GM21529 (cell line): ENCODE measurements around the gene ZNF350.
"Not testable (repeated sequence)": the region's sequence is repeated elsewhere in the genome, so short reads cannot be mapped to it uniquely, and the experiment has no call there.

Experiments used
- ATAC-seq: cut with Tn5 transposase; IDR thresholded peaks from one replicate; pipeline ENCODE4 v1.9.1; 2021; ENCODE audit not compliant: unreplicated experiment

The ZNF350 gene

GRCh38 chr19:51975787-51976186 is 10.9 kb downstream of the ZNF350 start:
- not testable (repeated sequence) for ATAC-seq

- no peak for ATAC-seq
These were observed 15.0 kb downstream of the ZNF350 start for GRCh38 chr19:51971624-51972023.

GRCh38 chr19:51970718-51971117 is 15.9 kb downstream of the ZNF350 start:
- ATAC-seq = no peak

- ATAC-seq = no peak
These were observed 21.1 kb downstream of the ZNF350 start for GRCh38 chr19:51965583-51965982.

- not testable (repeated sequence) for ATAC-seq
These were observed 25.9 kb downstream of the ZNF350 start for GRCh38 chr19:51960621-51961233.

- ATAC-seq = no peak
These were observed 26.8 kb downstream of the ZNF350 start for GRCh38 chr19:51959791-51960190.

- not testable (repeated sequence) for ATAC-seq
These were observed 28.8 kb downstream of the ZNF350 start for GRCh38 chr19:51957846-51958245.

- ATAC-seq = no peak
These were observed 37.7 kb downstream of the ZNF350 start for GRCh38 chr19:51948975-51949374.

GRCh38 chr19:51946602-51947001 is 40.0 kb downstream of the ZNF350 start:
- no peak for ATAC-seq

GRCh38 chr19:51944798-51945552 is 41.7 kb downstream of the ZNF350 start:
- ATAC-seq = no peak

GRCh38 chr19:51938936-51939335 is 47.7 kb downstream of the ZNF350 start:
- no peak for ATAC-seq

- no peak for ATAC-seq
These were observed 54.7 kb downstream of the ZNF350 start for GRCh38 chr19:51931921-51932320.

GRCh38 chr19:51927859-51928258 is 58.8 kb downstream of the ZNF350 start:
- no peak for ATAC-seq

GRCh38 chr19:51926784-51927741 is 59.6 kb downstream of the ZNF350 start, which contains the start of gene ZNF613:
TSS of gene ZNF613 (plus strand) at chr19:51927472. CDS start at chr19:51936221, 8,749 bp downstream.
- peak; percentile 83 for ATAC-seq

- ATAC-seq = no peak
These were observed 60.2 kb downstream of the ZNF350 start for GRCh38 chr19:51926426-51926783.

GRCh38 chr19:51921949-51922348 is 64.7 kb downstream of the ZNF350 start:
- no peak for ATAC-seq

- no peak for ATAC-seq
These were observed 67.0 kb downstream of the ZNF350 start for GRCh38 chr19:51919606-51920005.

- ATAC-seq = no peak
These were observed 70.5 kb downstream of the ZNF350 start for GRCh38 chr19:51916167-51916566.

GRCh38 chr19:51915324-51915867 is 71.2 kb downstream of the ZNF350 start:
- ATAC-seq = no peak
